CD4-positive, CD25-positive, alpha-beta regulatory T cell (primary cell): ENCODE results near the gene VAV3. TPM values are rescaled to one million over a fixed set of nuclear protein-coding genes. Genes with fewer than 3 reads are reported as not detected.

Source experiments
- ATAC-seq, 2 donors: fragments of 150-1000 bp; cut with Tn5 transposase; one replicate each; pipeline ENCODE4 v1.10.0; 2021; ENCODE audit warnings: low read depth in 2 of 2, moderate number of reproducible peaks in 2 of 2, moderate library complexity in 1 of 2
- DNase-seq, 3 donors: peaks; one replicate each; pipeline versions ENCODE4 v3.0.0 to v3.0.0-alpha.2; 2012 to 2022; ENCODE audit warnings: mixed read lengths in 1 of 3
- H3K27ac ChIP-seq: one replicate; pipeline ENCODE4 v1.7.0; 2013; ENCODE audit warnings: mild to moderate bottlenecking, low read length; ENCODE audit not compliant: insufficient read depth, poor library complexity, severe bottlenecking
- H3K27me3 ChIP-seq: one replicate; pipeline ENCODE4 v1.7.0; 2013; ENCODE audit warnings: low read length; ENCODE audit not compliant: control insufficient read depth, insufficient read depth
- H3K36me3 ChIP-seq: one replicate; pipeline ENCODE4 v1.7.0; 2013; ENCODE audit warnings: mild to moderate bottlenecking, low read length, moderate library complexity; ENCODE audit not compliant: control insufficient read depth, insufficient read depth
- H3K4me1 ChIP-seq: 2 replicates; pipeline ENCODE4 v1.7.0; 2013; ENCODE audit warnings: mild to moderate bottlenecking, low read length; ENCODE audit not compliant: insufficient read depth, control insufficient read depth, poor library complexity, severe bottlenecking
- H3K4me3 ChIP-seq: one replicate; pipeline ENCODE4 v1.7.0; 2013; ENCODE audit warnings: low read depth, mild to moderate bottlenecking, low read length, moderate library complexity
- H3K9me3 ChIP-seq, 2 experiments: 1 replicate in 1 of 2; 2 replicates in 1 of 2; pipeline ENCODE4 v1.7.0; 2013; ENCODE audit warnings: low read length in 2 of 2, mild to moderate bottlenecking in 1 of 2, moderate library complexity in 1 of 2; ENCODE audit not compliant: control insufficient read depth in 2 of 2
- H3K27ac Mint-ChIP-seq, 3 donors: one replicate each; pipeline ENCODE4 v1.8.0; 2020 to 2022; ENCODE audit warnings: mild to moderate bottlenecking in 3 of 3, mixed read lengths in 3 of 3, moderate library complexity in 2 of 3
- H3K27me3 Mint-ChIP-seq: one replicate; pipeline ENCODE4 v1.8.0; 2022; ENCODE audit warnings: mild to moderate bottlenecking, mixed read lengths
- H3K36me3 Mint-ChIP-seq: one replicate; pipeline ENCODE4 v1.8.0; 2020; ENCODE audit warnings: mixed read lengths
- H3K4me1 Mint-ChIP-seq, 4 donors: one replicate each; pipeline ENCODE4 v1.8.0; 2020 to 2022; ENCODE audit warnings: mixed read lengths in 4 of 4, mild to moderate bottlenecking in 1 of 4
- H3K4me3 Mint-ChIP-seq, 4 donors: one replicate each; pipeline ENCODE4 v1.8.0; 2020 to 2022; ENCODE audit warnings: mild to moderate bottlenecking in 4 of 4, mixed read lengths in 4 of 4, moderate library complexity in 3 of 4
- H3K9me3 Mint-ChIP-seq, 7 donors: one replicate each; pipeline ENCODE4 v1.8.0; 2020 to 2022; ENCODE audit warnings: mixed read lengths in 7 of 7, mild to moderate bottlenecking in 3 of 7, moderate library complexity in 2 of 7
- polyA plus RNA-seq, 4 donors: library from polyadenylated mRNA; unstranded; fragments of 300-500 nt; fragmentation: Illumina TruSeq; gene quantifications; one replicate each; pipeline ENCODE4 v1.2.3, GENCODE V29; 2021
- total RNA-seq: library from RNA; stranded (reverse); gene quantifications from one replicate; pipeline ENCODE4 v1.2.3, GENCODE V29; 2022

Gene VAV3
- total and polyA plus RNA-seq, 5 donors from 2014 or later, result 6.2 to 21.5 (median 11.1) TPM

GRCh38 chr1:107781245-107781644 is 183.7 kb downstream of the VAV3 start:
- no peak for ATAC-seq
- no peaks in the 10 kb centered on the region for H3K27me3 ChIP-seq
- H3K9me3 ChIP-seq, result no peaks in the 10 kb centered on the region
- Mint-ChIP-seq H3K4me3 (no peak overlapping the region), H3K27me3 (no peaks in the 10 kb centered on the region), H3K36me3 (peaks cover 8% of the 10 kb centered on the region), H3K4me1 (peaks cover 24 to 40% (median 32%) of the 10 kb centered on the region in 4 donors), H3K27ac (no peak overlapping the region), H3K9me3 (no peaks in the 10 kb centered on the region)
- H3K36me3 ChIP-seq, result peaks cover 6% of the 10 kb centered on the region
- H3K4me3 ChIP-seq, result no peak overlapping the region
- peaks cover 23% of the 10 kb centered on the region for H3K4me1 ChIP-seq
- no peak overlapping the region for H3K27ac ChIP-seq
- no peak for DNase-seq

- H3K9me3 Mint-ChIP-seq, result no peaks in the 10 kb centered on the region
- ATAC-seq (no peak), DNase-seq (no peak)
Measured at GRCh38 chr1:107777664-107778047, 187.3 kb downstream of the VAV3 start.

GRCh38 chr1:107776900-107777663 is 187.9 kb downstream of the VAV3 start:
- H3K27ac Mint-ChIP-seq, result peak overlapping the region in 1 of 3 donors; percentile 72
- Histone ChIP-seq H3K4me3 (no peak overlapping the region), H3K9me3 (no peaks in the 10 kb centered on the region), H3K27ac (no peak overlapping the region), H3K27me3 (no peaks in the 10 kb centered on the region), H3K36me3 (peaks cover 6% of the 10 kb centered on the region), H3K4me1 (peaks cover 4% of the 10 kb centered on the region)
- peaks cover 13% of the 10 kb centered on the region for H3K36me3 Mint-ChIP-seq
- no peak overlapping the region for H3K4me3 Mint-ChIP-seq
- ATAC-seq (peak in 1 of 2 donors; percentile 28), DNase-seq (no peak)
- H3K4me1 Mint-ChIP-seq, result peaks cover 2 to 8% (median 5%) of the 10 kb centered on the region in 4 donors
- no peaks in the 10 kb centered on the region for H3K27me3 Mint-ChIP-seq
- no peaks in the 10 kb centered on the region for H3K9me3 Mint-ChIP-seq

More at GRCh38 chr1:107777664-107778047, 187.3 kb downstream of the VAV3 start:
- Mint-ChIP-seq H3K36me3 (peaks cover 13% of the 10 kb centered on the region), H3K27ac (no peak overlapping the region), H3K4me3 (no peak overlapping the region), H3K4me1 (peaks cover 6 to 13% (median 9%) of the 10 kb centered on the region in 4 donors), H3K27me3 (no peaks in the 10 kb centered on the region)
- Histone ChIP-seq H3K4me3 (no peak overlapping the region), H3K9me3 (no peaks in the 10 kb centered on the region), H3K4me1 (peaks cover 9% of the 10 kb centered on the region), H3K27me3 (no peaks in the 10 kb centered on the region), H3K27ac (no peak overlapping the region), H3K36me3 (peaks cover 6% of the 10 kb centered on the region)

- H3K4me3 ChIP-seq, result no peak overlapping the region
- Mint-ChIP-seq H3K4me3 (no peak overlapping the region), H3K36me3 (peaks cover 19% of the 10 kb centered on the region), H3K9me3 (no peaks in the 10 kb centered on the region), H3K27me3 (no peaks in the 10 kb centered on the region), H3K4me1 (peaks cover 0 to 8% (median 3%) of the 10 kb centered on the region in 4 donors), H3K27ac (no peak overlapping the region)
- no peaks in the 10 kb centered on the region for H3K9me3 ChIP-seq
- H3K4me1 ChIP-seq, result no peaks in the 10 kb centered on the region
- H3K27ac ChIP-seq, result no peak overlapping the region
- ATAC-seq (no peak), DNase-seq (no peak)
- H3K36me3 ChIP-seq, result peaks cover 8% of the 10 kb centered on the region
- no peaks in the 10 kb centered on the region for H3K27me3 ChIP-seq
Measured at GRCh38 chr1:107771377-107771776, 193.6 kb downstream of the VAV3 start.

- H3K27me3 Mint-ChIP-seq, result no peaks in the 10 kb centered on the region
- DNase-seq, result no peak
Measured at GRCh38 chr1:107767156-107767582, 197.8 kb downstream of the VAV3 start.

GRCh38 chr1:107766533-107766932 is 198.4 kb downstream of the VAV3 start:
- H3K4me3 Mint-ChIP-seq, result no peak overlapping the region

More at GRCh38 chr1:107767156-107767582, 197.8 kb downstream of the VAV3 start:
- Histone ChIP-seq H3K4me3 (no peak overlapping the region), H3K27ac (no peak overlapping the region), H3K36me3 (peaks cover 14% of the 10 kb centered on the region), H3K4me1 (no peaks in the 10 kb centered on the region), H3K27me3 (no peaks in the 10 kb centered on the region), H3K9me3 (no peaks in the 10 kb centered on the region)
- peaks cover 18% of the 10 kb centered on the region for H3K36me3 Mint-ChIP-seq
- H3K9me3 Mint-ChIP-seq, result no peaks in the 10 kb centered on the region
- H3K4me1 Mint-ChIP-seq, result peaks cover 0 to 2% (median 0%) of the 10 kb centered on the region in 4 donors
- no peak for ATAC-seq
- no peak overlapping the region for H3K4me3 Mint-ChIP-seq
- H3K27ac Mint-ChIP-seq, result no peak overlapping the region

GRCh38 chr1:107762751-107763390 is 202.1 kb downstream of the VAV3 start:
- Histone ChIP-seq H3K36me3 (peaks cover 9% of the 10 kb centered on the region), H3K27me3 (no peaks in the 10 kb centered on the region), H3K4me3 (no peak overlapping the region), H3K9me3 (no peaks in the 10 kb centered on the region), H3K27ac (no peak overlapping the region), H3K4me1 (no peaks in the 10 kb centered on the region)
- H3K4me1 Mint-ChIP-seq, result peaks cover 0 to 2% (median 0%) of the 10 kb centered on the region in 4 donors
- DNase-seq (no peak), ATAC-seq (no peak)
- no peaks in the 10 kb centered on the region for H3K27me3 Mint-ChIP-seq
- H3K9me3 Mint-ChIP-seq, result no peaks in the 10 kb centered on the region
- H3K36me3 Mint-ChIP-seq, result peaks cover 15% of the 10 kb centered on the region
- no peak overlapping the region for H3K27ac Mint-ChIP-seq
- no peak overlapping the region for H3K4me3 Mint-ChIP-seq

More at GRCh38 chr1:107766533-107766932, 198.4 kb downstream of the VAV3 start:
- DNase-seq (no peak), ATAC-seq (no peak)
- H3K4me1 Mint-ChIP-seq, result peaks cover 0 to 2% (median 0%) of the 10 kb centered on the region in 4 donors
- Histone ChIP-seq H3K27me3 (no peaks in the 10 kb centered on the region), H3K36me3 (peaks cover 14% of the 10 kb centered on the region), H3K4me3 (no peak overlapping the region), H3K9me3 (no peaks in the 10 kb centered on the region), H3K4me1 (no peaks in the 10 kb centered on the region), H3K27ac (no peak overlapping the region)
- no peaks in the 10 kb centered on the region for H3K9me3 Mint-ChIP-seq
- peaks cover 19% of the 10 kb centered on the region for H3K36me3 Mint-ChIP-seq
- H3K27me3 Mint-ChIP-seq, result no peaks in the 10 kb centered on the region
- H3K27ac Mint-ChIP-seq, result no peak overlapping the region
